Uterus (tissue), 2 donors: ENCODE measurements around the gene SMG9.

Experiments used
- POLR2A ChIP-seq, 2 donors: fragments of 450-650 bp; IDR thresholded peaks; one replicate each; pipeline ENCODE4 v1.6.1; 2016; ENCODE audit warnings: antibody characterized with exemption in 2 of 2, mild to moderate bottlenecking in 1 of 2, moderate library complexity in 1 of 2
- TF ChIP-seq, protein P1 (sequence below), 4 experiments: fragments of 200-600 bp in 2 of 4; fragments of 450-650 bp in 2 of 4; sonication (generic) in 2 of 4; IDR thresholded peaks; one replicate each; pipeline ENCODE4 v1.5.1; 2016 to 2019; ENCODE audit warnings: antibody characterized with exemption in 4 of 4, mild to moderate bottlenecking in 2 of 4, moderate library complexity in 1 of 4

- TF ChIP-seq, protein P1, sequence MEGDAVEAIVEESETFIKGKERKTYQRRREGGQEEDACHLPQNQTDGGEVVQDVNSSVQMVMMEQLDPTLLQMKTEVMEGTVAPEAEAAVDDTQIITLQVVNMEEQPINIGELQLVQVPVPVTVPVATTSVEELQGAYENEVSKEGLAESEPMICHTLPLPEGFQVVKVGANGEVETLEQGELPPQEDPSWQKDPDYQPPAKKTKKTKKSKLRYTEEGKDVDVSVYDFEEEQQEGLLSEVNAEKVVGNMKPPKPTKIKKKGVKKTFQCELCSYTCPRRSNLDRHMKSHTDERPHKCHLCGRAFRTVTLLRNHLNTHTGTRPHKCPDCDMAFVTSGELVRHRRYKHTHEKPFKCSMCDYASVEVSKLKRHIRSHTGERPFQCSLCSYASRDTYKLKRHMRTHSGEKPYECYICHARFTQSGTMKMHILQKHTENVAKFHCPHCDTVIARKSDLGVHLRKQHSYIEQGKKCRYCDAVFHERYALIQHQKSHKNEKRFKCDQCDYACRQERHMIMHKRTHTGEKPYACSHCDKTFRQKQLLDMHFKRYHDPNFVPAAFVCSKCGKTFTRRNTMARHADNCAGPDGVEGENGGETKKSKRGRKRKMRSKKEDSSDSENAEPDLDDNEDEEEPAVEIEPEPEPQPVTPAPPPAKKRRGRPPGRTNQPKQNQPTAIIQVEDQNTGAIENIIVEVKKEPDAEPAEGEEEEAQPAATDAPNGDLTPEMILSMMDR (IDR thresholded peaks at IDR 0.05) = no peak
- no peak for TF ChIP-seq POLR2A (IDR thresholded peaks at IDR 0.05)
Observed at GRCh38 chr19:43765109-43765876, 10.5 kb upstream of the SMG9 start.
